Measurements from ENCODE around the gene C2CD2.

C2CD2 gene

GRCh38 chr21:41976611-41977010, 22.8 kb upstream of the C2CD2 start:
- Histone ChIP-seq H3K9ac (ENCODE audit: low read length) (no peak overlapping the region), H2AFZ (ENCODE audit: low read length) (no peak overlapping the region), H3K4me3 (ENCODE audit: low read depth, low read length, poor library complexity, severe bottlenecking) (no peak overlapping the region), H3K79me2 (ENCODE audit: insufficient read depth, low read length) (no peaks in the 10 kb centered on the region), H3K9me3 (ENCODE audit: low read length) (0 out of 2 replicates have a peak, but pooled peaks cover 6% of the 10 kb centered on the region), H3F3A (ENCODE audit: insufficient read depth, low read length) (no peaks in the 10 kb centered on the region), H3K9me2 (ENCODE audit: low read depth, low read length) (no peaks in the 10 kb centered on the region), H4K20me1 (ENCODE audit: insufficient read depth, low read length) (no peaks in the 10 kb centered on the region), H3K27ac (ENCODE audit: low read depth, low read length, poor library complexity, severe bottlenecking) (no peak overlapping the region), H3K4me2 (ENCODE audit: low read length) (no peak overlapping the region), H3K4me1 (ENCODE audit: insufficient read depth, low read length, severe bottlenecking) (peaks cover 10% of the 10 kb centered on the region), H3K36me3 (ENCODE audit: insufficient read depth, low read length) (no peaks in the 10 kb centered on the region; the same call in 1 of the 2 replicates), H3K27me3 (ENCODE audit: insufficient read depth, low read length) (no peaks in the 10 kb centered on the region; the same call in 1 of the 2 replicates)
- TF ChIP-seq EZH2 (IDR thresholded peaks at IDR 0.05; ENCODE audit: borderline replicate concordance, low read length), result no peak
- TF ChIP-seq CTCF (IDR thresholded peaks at IDR 0.05; ENCODE audit: low read length), result no peak

GRCh38 chr21:41975391-41976272, 21.8 kb upstream of the C2CD2 start:
- Histone ChIP-seq H4K20me1 (ENCODE audit: insufficient read depth, low read length) (no peaks in the 10 kb centered on the region), H3K9me3 (ENCODE audit: low read length) (0 out of 2 replicates have a peak, but pooled peaks cover 6% of the 10 kb centered on the region), H3K9ac (ENCODE audit: low read length) (no peak overlapping the region), H3K4me2 (ENCODE audit: low read length) (no peak overlapping the region), H3F3A (ENCODE audit: insufficient read depth, low read length) (no peaks in the 10 kb centered on the region), H3K4me3 (ENCODE audit: low read depth, low read length, poor library complexity, severe bottlenecking) (no peak overlapping the region), H3K79me2 (ENCODE audit: insufficient read depth, low read length) (no peaks in the 10 kb centered on the region), H3K27me3 (ENCODE audit: insufficient read depth, low read length) (no peaks in the 10 kb centered on the region; the same call in 1 of the 2 replicates), H2AFZ (ENCODE audit: low read length) (no peak overlapping the region), H3K27ac (ENCODE audit: low read depth, low read length, poor library complexity, severe bottlenecking) (no peak overlapping the region), H3K9me2 (ENCODE audit: low read depth, low read length) (no peaks in the 10 kb centered on the region), H3K4me1 (ENCODE audit: insufficient read depth, low read length, severe bottlenecking) (peaks cover 10% of the 10 kb centered on the region), H3K36me3 (ENCODE audit: insufficient read depth, low read length) (no peaks in the 10 kb centered on the region; the same call in 1 of the 2 replicates)
- TF ChIP-seq CTCF (IDR thresholded peaks at IDR 0.05; ENCODE audit: low read length) (no peak), EZH2 (IDR thresholded peaks at IDR 0.05; ENCODE audit: borderline replicate concordance, low read length) (no peak)

- 0 out of 2 replicates have a peak, but pooled peaks cover 6% of the 10 kb centered on the region for H3K9me3 ChIP-seq (ENCODE audit: low read length)
- TF ChIP-seq EZH2 (IDR thresholded peaks at IDR 0.05; ENCODE audit: borderline replicate concordance, low read length) (no peak), CTCF (IDR thresholded peaks at IDR 0.05; ENCODE audit: low read length) (no peak)
- H2AFZ ChIP-seq (ENCODE audit: low read length), result no peak overlapping the region
These were observed 20.9 kb upstream of the C2CD2 start for GRCh38 chr21:41974752-41975053.

More at GRCh38 chr21:41974752-41975053, 20.9 kb upstream of the C2CD2 start:
- Histone ChIP-seq H3K9ac (ENCODE audit: low read length) (no peak overlapping the region), H3K79me2 (ENCODE audit: insufficient read depth, low read length) (no peaks in the 10 kb centered on the region), H3K4me1 (ENCODE audit: insufficient read depth, low read length, severe bottlenecking) (peaks cover 10% of the 10 kb centered on the region), H4K20me1 (ENCODE audit: insufficient read depth, low read length) (no peaks in the 10 kb centered on the region), H3K9me2 (ENCODE audit: low read depth, low read length) (no peaks in the 10 kb centered on the region), H3K27me3 (ENCODE audit: insufficient read depth, low read length) (no peaks in the 10 kb centered on the region; the same call in 1 of the 2 replicates), H3F3A (ENCODE audit: insufficient read depth, low read length) (no peaks in the 10 kb centered on the region), H3K4me2 (ENCODE audit: low read length) (no peak overlapping the region), H3K27ac (ENCODE audit: low read depth, low read length, poor library complexity, severe bottlenecking) (no peak overlapping the region), H3K36me3 (ENCODE audit: insufficient read depth, low read length) (no peaks in the 10 kb centered on the region; the same call in 1 of the 2 replicates), H3K4me3 (ENCODE audit: low read depth, low read length, poor library complexity, severe bottlenecking) (no peak overlapping the region)
